Common myeloid progenitor, CD34-positive (primary cell): Measurements from ENCODE around the gene NF2.
A peak's percentile ranks its signal among the peaks of the same experiment; 100 is the strongest.

Source experiments
- CTCF ChIA-PET: fragments of 350-600 bp; sonication (Branson Sonifier 250); formaldehyde crosslinking; loops from one replicate; lab custom pipeline; 2021; ENCODE audit warnings: antibody characterized with exemption; lab: Charles Lee
- POLR2A ChIA-PET: fragments of 350-600 bp; sonication (Branson Sonifier 250); formaldehyde crosslinking; loops from one replicate; lab custom pipeline; 2021; ENCODE audit warnings: antibody characterized with exemption; lab: Charles Lee
- DNase-seq, 3 donors: peaks; one replicate each; pipeline versions ENCODE4 v3.0.0 to v3.0.0-alpha.2; 2013
- H3K27ac ChIP-seq, 2 experiments: 1 replicate in 1 of 2; 2 replicates in 1 of 2; pipeline ENCODE4 v1.7.0; 2013; ENCODE audit warnings: inconsistent platforms in 2 of 2, low read length in 2 of 2, mild to moderate bottlenecking in 2 of 2, low read depth in 1 of 2, moderate library complexity in 1 of 2; ENCODE audit not compliant: severe bottlenecking in 2 of 2, insufficient read depth in 1 of 2, poor library complexity in 1 of 2
- H3K27me3 ChIP-seq, 5 experiments: replicated peaks in 2 of 5; 1 replicate in 3 of 5; 2 replicates in 2 of 5; pipeline versions ENCODE4 v1.6.1 to v1.7.0; 2013; ENCODE audit warnings: low read length in 4 of 5, mild to moderate bottlenecking in 2 of 5, moderate library complexity in 2 of 5, inconsistent platforms in 1 of 5; ENCODE audit not compliant: insufficient read depth in 5 of 5, control insufficient read depth in 4 of 5
- H3K36me3 ChIP-seq, 4 experiments: 1 replicate in 2 of 4; 2 replicates in 2 of 4; pipeline versions ENCODE4 v1.6.1 to v1.7.0; 2013; ENCODE audit warnings: low read length in 3 of 4, control low read depth in 1 of 4, mild to moderate bottlenecking in 1 of 4; ENCODE audit not compliant: control insufficient read depth in 4 of 4, insufficient read depth in 4 of 4
- H3K4me1 ChIP-seq, 4 experiments: 1 replicate in 3 of 4; 2 replicates in 1 of 4; pipeline versions ENCODE4 v1.6.1 to v1.7.1; 2013; ENCODE audit warnings: low read length in 3 of 4, mild to moderate bottlenecking in 3 of 4, control low read depth in 1 of 4, inconsistent platforms in 1 of 4, moderate library complexity in 1 of 4; ENCODE audit not compliant: control insufficient read depth in 4 of 4, insufficient read depth in 4 of 4; ENCODE audit errors: control extremely low read depth in 1 of 4
- H3K4me3 ChIP-seq, 7 experiments: 1 replicate in 4 of 7; 2 replicates in 3 of 7; pipeline versions ENCODE4 v1.5.1 to v1.7.0; 2013; ENCODE audit warnings: mild to moderate bottlenecking in 7 of 7, low read length in 6 of 7, moderate library complexity in 6 of 7, inconsistent platforms in 2 of 7, low read depth in 2 of 7, control low read depth in 1 of 7; ENCODE audit not compliant: insufficient read depth in 4 of 7, control insufficient read depth in 1 of 7; ENCODE audit errors: extremely low read depth in 1 of 7
- H3K9me3 ChIP-seq, 5 experiments: 1 replicate in 4 of 5; 2 replicates in 1 of 5; pipeline versions ENCODE4 v1.6.1 to v1.7.1; 2013; ENCODE audit warnings: low read length in 4 of 5, mild to moderate bottlenecking in 2 of 5, inconsistent platforms in 1 of 5, low read depth in 1 of 5, moderate library complexity in 1 of 5; ENCODE audit not compliant: control insufficient read depth in 4 of 5, insufficient read depth in 2 of 5; ENCODE audit errors: control extremely low read depth in 1 of 5
- WGBS: methylation state at CpG from one replicate; pipeline ENCODE4 v1.1.5; 2013; ENCODE audit not compliant: insufficient coverage; 5-methylcytosine and 5-hydroxymethylcytosine counted together

Gene NF2

DNA sequence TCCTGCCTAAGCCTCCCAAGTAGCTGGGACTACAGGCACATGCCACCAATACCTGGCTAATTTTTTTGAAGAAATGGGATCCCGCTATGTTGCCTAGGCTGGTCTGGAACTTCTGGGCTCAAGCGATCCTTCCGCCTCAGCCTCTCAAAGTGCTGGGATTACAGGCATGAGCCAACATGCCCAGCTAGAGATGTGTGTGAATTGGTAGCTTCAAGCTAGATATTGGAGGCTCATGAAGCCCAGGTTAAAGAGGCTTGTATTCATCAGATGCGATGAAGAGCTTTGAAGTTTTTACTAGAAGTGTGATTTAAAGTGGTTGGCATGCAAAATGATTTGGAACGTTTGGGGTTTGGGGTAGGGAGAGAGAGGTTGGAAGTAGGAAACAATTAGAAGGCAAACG is 19.6 kb downstream of the NF2 start:
- Histone ChIP-seq H3K4me1 (peaks cover 5 to 20% (median 14%) of the 10 kb centered on the region in 4 experiments), H3K27ac (no peak overlapping the region), H3K36me3 (no peaks in the 10 kb centered on the region), H3K9me3 (no peaks in the 10 kb centered on the region), H3K27me3 (no peaks in the 10 kb centered on the region), H3K4me3 (no peak overlapping the region)
- no peak for DNase-seq
- ChIA-PET POLR2A (no interaction called here), CTCF (interaction anchor here (1.0 to 1.7 kb wide), 5 partner anchors 9 to 20 kb away, joined by 3 to 5 read pairs (median 3); no protein-coding TSS in a partner anchor)
- WGBS, result 85% methylated on average over 5 of the region's 6 CpGs

DNA sequence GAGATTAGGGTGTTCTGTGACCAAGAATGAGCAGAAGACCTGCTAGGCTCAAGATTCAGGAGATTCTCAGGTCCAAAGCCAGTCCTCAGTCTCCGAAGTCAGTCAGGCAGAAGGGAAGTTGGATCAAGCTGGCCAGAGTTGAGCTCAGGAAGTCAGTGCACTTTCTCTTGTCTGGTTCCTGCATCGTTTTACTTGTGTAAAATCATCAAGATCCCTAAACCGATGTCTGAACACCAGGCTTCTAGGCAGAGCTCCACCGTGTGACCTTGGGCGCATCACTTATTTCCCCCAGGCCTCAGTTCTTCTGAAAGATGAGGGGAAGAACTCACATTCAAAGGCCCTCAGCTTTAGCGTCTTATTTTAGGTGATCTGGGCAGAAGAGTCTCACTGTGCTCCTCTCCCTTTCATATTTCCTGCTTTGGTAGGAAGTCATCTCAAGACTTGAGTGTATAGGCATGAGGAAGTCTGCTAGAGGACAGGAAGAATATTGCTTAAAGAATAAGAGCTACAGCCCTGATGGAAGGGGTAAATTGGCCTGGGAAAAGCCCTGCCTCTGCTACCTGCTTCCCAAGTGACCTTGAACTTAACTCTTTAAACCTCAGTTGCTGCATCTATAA is 20.2 kb downstream of the NF2 start:
- 67% methylated on average over 6 of the region's 6 CpGs for WGBS
- Histone ChIP-seq H3K27me3 (no peaks in the 10 kb centered on the region), H3K4me3 (no peak overlapping the region), H3K4me1 (peaks cover 5 to 20% (median 14%) of the 10 kb centered on the region in 4 experiments), H3K9me3 (no peaks in the 10 kb centered on the region), H3K27ac (no peak overlapping the region), H3K36me3 (no peaks in the 10 kb centered on the region)
- DNase-seq, result peak in 1 of 3 donors; percentile 29
- CTCF ChIA-PET, result interaction anchor here (0.7 to 1.7 kb wide), 6 partner anchors 8 to 19 kb away, joined by 3 to 5 read pairs (median 3); no protein-coding TSS in a partner anchor
- POLR2A ChIA-PET, result no interaction called here

GRCh38 chr22:29625090-29625825 is 21.8 kb downstream of the NF2 start:
- ChIA-PET CTCF (interaction anchor here (0.6 to 3.3 kb wide), 18 partner anchors 9 to 451 kb away, joined by 3 to 17 read pairs (median 4); no protein-coding TSS in a partner anchor), POLR2A (no interaction called here)
- H3K9me3 ChIP-seq, result no peaks in the 10 kb centered on the region
- no peaks in the 10 kb centered on the region for H3K36me3 ChIP-seq
- H3K4me1 ChIP-seq, result peaks cover 5 to 20% (median 14%) of the 10 kb centered on the region in 4 experiments
- 88% methylated on average over 10 of the region's 12 CpGs for WGBS
- H3K27me3 ChIP-seq, result no peaks in the 10 kb centered on the region
- DNase-seq, result peak; percentile 47 to 74 (median 73)
- H3K27ac ChIP-seq, result no peak overlapping the region
- H3K4me3 ChIP-seq, result no peak overlapping the region

- H3K4me3 ChIP-seq, result no peak overlapping the region
- no peaks in the 10 kb centered on the region for H3K36me3 ChIP-seq
- H3K27me3 ChIP-seq, result no peaks in the 10 kb centered on the region
- CTCF ChIA-PET, result interaction anchor here (0.6 to 3.3 kb wide), 16 partner anchors 9 to 489 kb away, joined by 3 to 17 read pairs (median 3); no protein-coding TSS in a partner anchor
- no peak for DNase-seq
- WGBS, result no CpG with 5 or more reads among the region's 3 CpGs
- H3K27ac ChIP-seq, result no peak overlapping the region
- no peaks in the 10 kb centered on the region for H3K9me3 ChIP-seq
- H3K4me1 ChIP-seq, result peaks cover 5 to 19% (median 11%) of the 10 kb centered on the region in 4 experiments
- POLR2A ChIA-PET, result interaction anchor here (0.6 kb wide), 1 partner anchor 78 kb away, joined by 4 read pairs; no protein-coding TSS in a partner anchor
Measured at GRCh38 chr22:29626497-29627195, 23.2 kb downstream of the NF2 start.

GRCh38 chr22:29627196-29627535 is 23.7 kb downstream of the NF2 start:
- CTCF ChIA-PET, result interaction anchor here (0.9 to 3.3 kb wide), 5 partner anchors 9 to 461 kb away, joined by 3 to 17 read pairs (median 4); no protein-coding TSS in a partner anchor
- POLR2A ChIA-PET, result no interaction called here
- WGBS, result 100% methylated on average over 3 of the region's 3 CpGs
- H3K27me3 ChIP-seq, result no peaks in the 10 kb centered on the region
- H3K36me3 ChIP-seq, result no peaks in the 10 kb centered on the region
- H3K27ac ChIP-seq, result no peak overlapping the region
- no peak for DNase-seq
- H3K4me3 ChIP-seq, result no peak overlapping the region
- peaks cover under 1 to 14% (median 8%) of the 10 kb centered on the region in 4 experiments for H3K4me1 ChIP-seq
- H3K9me3 ChIP-seq, result no peaks in the 10 kb centered on the region

GRCh38 chr22:29628996-29629902 is 25.8 kb downstream of the NF2 start:
- Histone ChIP-seq H3K9me3 (no peaks in the 10 kb centered on the region), H3K4me1 (peaks cover 0 to 18% (median 11%) of the 10 kb centered on the region in 4 experiments), H3K27ac (no peak overlapping the region), H3K4me3 (no peak overlapping the region), H3K36me3 (no peaks in the 10 kb centered on the region), H3K27me3 (no peaks in the 10 kb centered on the region)
- 98% methylated on average over 7 of the region's 10 CpGs for WGBS
- POLR2A ChIA-PET, result no interaction called here
- peak in 1 of 3 donors; percentile 49 for DNase-seq
- CTCF ChIA-PET, result interaction anchor here (0.6 kb wide), 1 partner anchor 289 kb away, joined by 3 read pairs; no protein-coding TSS in a partner anchor
